ENCODE measurements around the gene RFC5.
"Not testable (repeated sequence)": the region's sequence is repeated elsewhere in the genome, so short reads cannot be mapped to it uniquely, and the experiment has no call there.

Gene RFC5

GRCh38 chr12:118053071-118053985 is 36.8 kb downstream of the RFC5 start:
- DNase-seq = no peak

GRCh38 chr12:118055144-118055557 is 38.6 kb downstream of the RFC5 start:
- DNase-seq = peak; percentile 78

- no peak for DNase-seq
These were observed 39.6 kb downstream of the RFC5 start for GRCh38 chr12:118055865-118056773.

GRCh38 chr12:118058227-118058626 is 41.7 kb downstream of the RFC5 start:
- no peak for DNase-seq

- no peak for DNase-seq
These were observed 42.4 kb downstream of the RFC5 start for GRCh38 chr12:118058881-118059280.

GRCh38 chr12:118059341-118060191 is 43.1 kb downstream of the RFC5 start:
- DNase-seq = no peak

GRCh38 chr12:118060301-118061010 is 44.0 kb downstream of the RFC5 start:
- DNase-seq = no peak

GRCh38 chr12:118061011-118061872 is 44.7 kb downstream of the RFC5 start, which contains the start of gene WSB2:
Gene WSB2, minus strand, starts transcription at chr12:118061179. Its CDS starts 131 bp downstream, at chr12:118061048.
- peak; percentile 79 for DNase-seq

GRCh38 chr12:118061873-118062843 is 45.7 kb downstream of the RFC5 start:
- DNase-seq = no peak

- no peak for DNase-seq
These were observed 47.3 kb downstream of the RFC5 start for GRCh38 chr12:118063576-118064391.

- no peak for DNase-seq
These were observed 48.1 kb downstream of the RFC5 start for GRCh38 chr12:118064608-118065007.

GRCh38 chr12:118065380-118065779 is 48.9 kb downstream of the RFC5 start:
- DNase-seq = no peak

GRCh38 chr12:118068445-118068844 is 51.9 kb downstream of the RFC5 start:
- DNase-seq = no peak

GRCh38 chr12:118070650-118071049 is 54.1 kb downstream of the RFC5 start:
- no peak for DNase-seq

- no peak for DNase-seq
These were observed 57.3 kb downstream of the RFC5 start for GRCh38 chr12:118073768-118074167.

GRCh38 chr12:118081521-118081920 is 65.0 kb downstream of the RFC5 start:
- not testable (repeated sequence) for DNase-seq
